B cell (primary cell): ENCODE results near the gene FBXL13.
"Not testable (repeated sequence)": the region's sequence is repeated elsewhere in the genome, so short reads cannot be mapped to it uniquely, and the experiment has no call there.

Experiments
- EZH2 ChIP-seq: IDR thresholded peaks from 2 replicates; pipeline ENCODE4 v1.6.1; 2012; ENCODE audit warnings: borderline replicate concordance, low read depth, mild to moderate bottlenecking, moderate library complexity, low read length; ENCODE audit not compliant: insufficient read depth, poor library complexity, severe bottlenecking
- TF ChIP-seq, protein P1 (sequence below): fragments of 200-600 bp; IDR thresholded peaks from one replicate; pipeline ENCODE4 v1.8.0; 2022; ENCODE audit warnings: antibody characterized with exemption, mild to moderate bottlenecking

DNA sequence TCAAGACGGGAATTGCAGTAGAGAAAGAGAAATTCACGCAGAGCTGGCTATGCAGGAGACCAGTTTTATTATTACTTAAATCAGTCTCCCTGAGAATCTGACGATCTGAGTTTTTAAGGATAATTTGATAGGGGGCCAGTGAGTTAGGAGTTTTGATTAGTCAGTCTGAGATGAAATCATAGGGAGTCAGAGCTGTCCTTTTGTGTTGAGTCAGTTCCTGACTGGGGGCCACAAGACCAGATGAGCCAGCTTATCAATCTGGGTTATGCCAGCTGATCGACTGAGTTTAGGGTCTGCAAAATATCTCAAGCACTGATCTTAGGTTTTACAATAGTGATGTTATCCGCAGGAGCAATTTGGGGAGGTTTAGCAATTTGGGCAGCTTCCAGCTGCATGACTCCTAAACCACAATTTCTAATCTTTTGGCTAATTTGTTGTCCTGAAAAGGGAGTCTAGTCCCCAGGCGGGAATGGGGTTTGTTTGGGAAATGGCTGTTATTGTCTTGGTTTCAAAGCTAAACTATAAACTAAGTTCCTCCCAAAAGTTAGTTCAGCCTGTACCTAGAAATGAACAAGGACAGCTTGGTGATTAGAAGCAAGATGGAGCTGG, 278.5 kb downstream of the FBXL13 start:
- TF ChIP-seq, protein P1, sequence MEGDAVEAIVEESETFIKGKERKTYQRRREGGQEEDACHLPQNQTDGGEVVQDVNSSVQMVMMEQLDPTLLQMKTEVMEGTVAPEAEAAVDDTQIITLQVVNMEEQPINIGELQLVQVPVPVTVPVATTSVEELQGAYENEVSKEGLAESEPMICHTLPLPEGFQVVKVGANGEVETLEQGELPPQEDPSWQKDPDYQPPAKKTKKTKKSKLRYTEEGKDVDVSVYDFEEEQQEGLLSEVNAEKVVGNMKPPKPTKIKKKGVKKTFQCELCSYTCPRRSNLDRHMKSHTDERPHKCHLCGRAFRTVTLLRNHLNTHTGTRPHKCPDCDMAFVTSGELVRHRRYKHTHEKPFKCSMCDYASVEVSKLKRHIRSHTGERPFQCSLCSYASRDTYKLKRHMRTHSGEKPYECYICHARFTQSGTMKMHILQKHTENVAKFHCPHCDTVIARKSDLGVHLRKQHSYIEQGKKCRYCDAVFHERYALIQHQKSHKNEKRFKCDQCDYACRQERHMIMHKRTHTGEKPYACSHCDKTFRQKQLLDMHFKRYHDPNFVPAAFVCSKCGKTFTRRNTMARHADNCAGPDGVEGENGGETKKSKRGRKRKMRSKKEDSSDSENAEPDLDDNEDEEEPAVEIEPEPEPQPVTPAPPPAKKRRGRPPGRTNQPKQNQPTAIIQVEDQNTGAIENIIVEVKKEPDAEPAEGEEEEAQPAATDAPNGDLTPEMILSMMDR, result not testable (repeated sequence)
- TF ChIP-seq EZH2, result not testable (repeated sequence)
